GM10847 (cell line): ENCODE data around the gene ACOT13.

ENCODE experiments used
- POLR2A ChIP-seq: IDR thresholded peaks from 2 replicates; pipeline ENCODE4 v1.6.1; 2011; ENCODE audit not compliant: insufficient read length; ENCODE audit errors: extremely low read depth

Gene ACOT13

DNA sequence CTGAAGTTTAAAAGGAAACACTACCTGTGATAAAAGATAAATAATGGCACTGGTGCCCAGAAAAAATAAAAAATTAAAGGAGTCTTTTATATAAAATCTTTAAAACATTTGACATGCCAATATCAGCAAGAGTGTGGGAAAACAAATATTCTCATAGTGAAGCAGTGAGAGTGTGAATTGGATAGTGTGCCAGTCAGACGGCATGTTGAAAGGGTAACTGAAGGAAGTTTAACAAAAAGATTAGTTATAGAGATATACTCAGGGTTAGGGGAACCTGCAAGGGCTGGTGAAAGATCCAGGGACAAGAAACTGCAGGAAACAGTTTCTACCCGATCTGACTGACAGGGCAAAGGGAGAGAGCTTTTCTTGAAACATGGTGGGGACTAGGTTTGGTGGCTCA lies 85.6 kb downstream of the ACOT13 start:
- TF ChIP-seq POLR2A, result no peak

DNA sequence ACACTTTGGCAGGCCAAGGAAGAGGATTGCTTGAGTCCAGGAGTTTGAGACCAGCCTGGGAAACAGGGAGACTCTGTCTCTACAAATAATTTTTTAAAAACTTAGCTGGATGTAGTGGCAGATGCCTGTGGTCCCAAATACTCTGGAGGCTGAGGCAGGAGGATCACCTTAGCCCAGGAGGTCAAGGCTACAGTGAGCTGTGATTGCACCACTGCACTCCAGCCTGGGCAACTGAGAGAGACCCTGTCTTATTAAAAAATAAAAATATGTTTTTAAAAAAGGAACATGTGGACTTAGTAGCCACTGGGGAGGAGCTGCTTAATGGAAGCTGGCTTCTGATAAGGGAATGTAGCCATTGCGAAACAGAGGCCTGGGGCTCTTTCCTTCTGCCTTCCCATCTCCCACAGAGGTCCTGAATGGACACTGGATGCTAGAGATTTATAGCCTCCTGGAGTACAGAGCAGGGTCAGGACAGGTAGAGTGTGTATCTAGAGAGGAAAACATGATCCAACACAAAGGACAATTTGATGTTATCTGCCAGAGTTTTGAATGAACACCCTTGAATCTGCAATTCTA lies 86.1 kb downstream of the ACOT13 start:
- no peak for TF ChIP-seq POLR2A

DNA sequence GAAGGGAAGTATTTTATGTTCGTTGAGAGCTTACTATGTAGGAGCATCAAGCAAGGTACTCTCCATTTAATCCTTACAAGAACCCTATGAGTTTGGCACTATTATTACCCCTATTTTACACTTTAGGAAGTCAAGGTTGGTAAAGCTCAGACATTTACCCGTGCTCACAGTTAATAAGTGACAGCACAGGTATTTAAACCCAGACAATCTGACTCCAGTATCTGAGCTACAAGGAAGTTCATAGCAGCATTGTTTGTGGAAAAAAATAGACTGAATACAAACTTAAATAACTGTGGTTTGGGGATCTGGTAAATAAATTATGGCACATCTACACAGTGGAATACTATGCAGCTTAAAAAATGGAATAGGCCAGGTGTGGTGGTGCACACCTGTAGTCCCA lies 86.7 kb downstream of the ACOT13 start:
- TF ChIP-seq POLR2A, result no peak
